Hepatocyte (in vitro differentiated cells): ENCODE measurements around the gene UBL4A. TPM values are rescaled to one million over a fixed set of nuclear protein-coding genes. Genes with fewer than 3 reads are reported as not detected.
A peak's percentile ranks its signal among the peaks of the same experiment; 100 is the strongest.

Source experiments
- DNase-seq: peaks from one replicate; pipeline ENCODE4 v3.0.0-alpha.2; 2016; ENCODE audit warnings: low spot score
- H2AFZ ChIP-seq: fragments of 200-600 bp; sonication (generic); 2 replicates; pipeline ENCODE4 v1.6.0; 2016; ENCODE audit warnings: antibody characterized with exemption, mild to moderate bottlenecking
- H3K27ac ChIP-seq: fragments of 200-600 bp; sonication (generic); 2 replicates; pipeline ENCODE4 v1.5.1; 2016; ENCODE audit warnings: mild to moderate bottlenecking
- H3K27me3 ChIP-seq: fragments of 200-600 bp; sonication (generic); 2 replicates; pipeline ENCODE4 v1.6.1; 2016
- H3K36me3 ChIP-seq: fragments of 200-600 bp; sonication (generic); replicated peaks from 2 replicates; pipeline ENCODE4 v1.5.1; 2016; ENCODE audit warnings: low read depth; ENCODE audit not compliant: insufficient read depth
- H3K4me1 ChIP-seq: fragments of 200-600 bp; sonication (generic); 2 replicates; pipeline ENCODE4 v1.5.1; 2016; ENCODE audit warnings: mild to moderate bottlenecking, moderate library complexity; ENCODE audit not compliant: insufficient read depth
- H3K4me2 ChIP-seq: fragments of 200-600 bp; sonication (generic); 2 replicates; pipeline ENCODE4 v1.6.0; 2016
- H3K4me3 ChIP-seq: fragments of 200-600 bp; sonication (generic); 2 replicates; pipeline ENCODE4 v1.5.1; 2016; ENCODE audit warnings: mild to moderate bottlenecking
- H3K79me2 ChIP-seq: fragments of 200-600 bp; sonication (generic); 2 replicates; pipeline ENCODE4 v1.6.0; 2017; ENCODE audit warnings: mild to moderate bottlenecking
- H3K9me2 ChIP-seq: fragments of 200-600 bp; sonication (generic); replicated peaks from 2 replicates; pipeline ENCODE4 v1.6.0; 2017; ENCODE audit warnings: mild to moderate bottlenecking; ENCODE audit not compliant: insufficient read depth
- H3K9me3 ChIP-seq: fragments of 200-600 bp; sonication (generic); 2 replicates; pipeline ENCODE4 v1.5.1; 2016; ENCODE audit warnings: low read depth, mild to moderate bottlenecking
- H4K20me1 ChIP-seq: fragments of 200-600 bp; sonication (generic); 2 replicates; pipeline ENCODE4 v1.6.0; 2016; ENCODE audit warnings: mild to moderate bottlenecking; ENCODE audit not compliant: insufficient read depth, poor library complexity, severe bottlenecking
- EZH2 ChIP-seq: fragments of 200-600 bp; sonication (generic); IDR thresholded peaks from 2 replicates; pipeline ENCODE4 v1.6.1; 2016; ENCODE audit warnings: antibody characterized with exemption, mild to moderate bottlenecking, borderline replicate concordance
- EZH2phosphoT487 ChIP-seq: fragments of 200-600 bp; sonication (generic); IDR thresholded peaks from one replicate; pipeline ENCODE4 v1.6.1; 2018; ENCODE audit warnings: antibody characterized with exemption, mild to moderate bottlenecking, low read depth, moderate library complexity; ENCODE audit not compliant: unreplicated experiment, severe bottlenecking
- WGBS: methylation state at CpG from one replicate; pipeline ENCODE4 v1.1.6; 2016; ENCODE audit warnings: low lambda C conversion rate; ENCODE audit errors: missing lambda C conversion rate; 5-methylcytosine and 5-hydroxymethylcytosine counted together
- polyA plus RNA-seq: library from polyadenylated mRNA; unstranded; fragments of >200 nt; fragmentation: Nextera tagmentation; extraction: Ambion mirVana; gene quantifications from 2 replicates; pipeline ENCODE4 v1.2.1, GENCODE V29; 2016
- total RNA-seq: library from RNA; depleted of rRNA; stranded (reverse); fragments of >200 nt; gene quantifications from 2 replicates; pipeline ENCODE4 v1.2.3, GENCODE V29; 2014
- TF ChIP-seq, protein P1 (sequence below): fragments of 200-600 bp; sonication (generic); IDR thresholded peaks from 2 replicates; pipeline ENCODE4 v1.5.1; 2016; ENCODE audit warnings: antibody characterized with exemption, mild to moderate bottlenecking; ENCODE audit not compliant: poor library complexity

Gene UBL4A
- total and polyA plus RNA-seq, 2 experiments from 2014 or later, result 25.0 to 34.0 TPM

DNA sequence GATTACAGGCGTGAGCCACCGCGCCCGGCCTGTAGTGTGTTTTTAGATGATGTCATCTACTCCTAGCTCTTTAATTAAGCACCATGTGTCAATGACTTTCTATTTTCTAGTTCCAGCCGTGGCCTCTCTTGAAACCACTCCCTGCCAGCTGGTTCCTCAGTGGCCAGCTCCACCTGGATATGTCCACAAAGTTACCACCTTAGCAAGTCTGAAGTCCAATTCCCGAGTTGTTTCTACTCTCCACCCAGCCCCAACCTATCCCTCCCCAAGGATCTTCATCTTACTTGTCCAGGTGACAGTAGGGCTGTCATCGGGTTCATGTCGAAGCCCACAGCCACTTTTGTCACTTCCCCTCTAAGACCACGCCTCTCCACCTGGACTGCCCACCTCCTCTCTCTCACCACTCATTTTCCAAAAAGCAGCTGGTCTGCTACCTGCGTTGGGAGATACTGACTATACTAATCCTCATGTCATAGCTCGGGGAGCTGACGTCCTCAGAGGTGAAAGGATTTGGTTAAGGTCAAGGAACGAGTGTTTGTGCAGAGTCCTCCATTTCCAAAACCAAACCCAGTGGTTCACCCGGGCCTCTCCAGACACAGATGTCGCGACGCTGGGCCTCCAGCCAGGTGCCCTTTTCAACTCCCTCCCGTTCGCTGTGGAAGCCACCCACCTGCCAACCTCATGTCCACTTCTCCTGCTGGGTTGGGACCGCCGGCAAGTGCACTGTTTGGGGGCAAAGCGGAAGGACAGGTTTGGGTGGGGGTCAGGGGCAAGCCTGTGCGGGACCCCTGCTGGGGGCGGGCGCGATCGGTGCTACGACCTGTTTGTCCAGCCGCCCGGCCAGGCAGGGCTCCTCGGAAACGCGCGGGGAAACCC lies 28.9 kb upstream of the UBL4A start:
- Histone ChIP-seq H3K4me1 (peaks cover 14% of the 10 kb centered on the region), H3K9me3 (no peaks in the 10 kb centered on the region), H3K4me3 (peak overlapping the region; percentile 41), H2AFZ (no peak overlapping the region), H4K20me1 (no peaks in the 10 kb centered on the region), H3K9me2 (no peaks in the 10 kb centered on the region), H3K79me2 (peaks cover 6% of the 10 kb centered on the region), H3K36me3 (no peaks in the 10 kb centered on the region), H3K27me3 (no peaks in the 10 kb centered on the region), H3K27ac (peak overlapping the region; percentile 95), H3K4me2 (peak overlapping the region; percentile 72)
- DNase-seq, result peak; percentile 60
- TF ChIP-seq, protein P1, sequence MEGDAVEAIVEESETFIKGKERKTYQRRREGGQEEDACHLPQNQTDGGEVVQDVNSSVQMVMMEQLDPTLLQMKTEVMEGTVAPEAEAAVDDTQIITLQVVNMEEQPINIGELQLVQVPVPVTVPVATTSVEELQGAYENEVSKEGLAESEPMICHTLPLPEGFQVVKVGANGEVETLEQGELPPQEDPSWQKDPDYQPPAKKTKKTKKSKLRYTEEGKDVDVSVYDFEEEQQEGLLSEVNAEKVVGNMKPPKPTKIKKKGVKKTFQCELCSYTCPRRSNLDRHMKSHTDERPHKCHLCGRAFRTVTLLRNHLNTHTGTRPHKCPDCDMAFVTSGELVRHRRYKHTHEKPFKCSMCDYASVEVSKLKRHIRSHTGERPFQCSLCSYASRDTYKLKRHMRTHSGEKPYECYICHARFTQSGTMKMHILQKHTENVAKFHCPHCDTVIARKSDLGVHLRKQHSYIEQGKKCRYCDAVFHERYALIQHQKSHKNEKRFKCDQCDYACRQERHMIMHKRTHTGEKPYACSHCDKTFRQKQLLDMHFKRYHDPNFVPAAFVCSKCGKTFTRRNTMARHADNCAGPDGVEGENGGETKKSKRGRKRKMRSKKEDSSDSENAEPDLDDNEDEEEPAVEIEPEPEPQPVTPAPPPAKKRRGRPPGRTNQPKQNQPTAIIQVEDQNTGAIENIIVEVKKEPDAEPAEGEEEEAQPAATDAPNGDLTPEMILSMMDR, result no peak
- no peak for TF ChIP-seq EZH2
- TF ChIP-seq EZH2phosphoT487, result no peak
- WGBS, result 53% methylated on average over 29 of the region's 34 CpGs

DNA sequence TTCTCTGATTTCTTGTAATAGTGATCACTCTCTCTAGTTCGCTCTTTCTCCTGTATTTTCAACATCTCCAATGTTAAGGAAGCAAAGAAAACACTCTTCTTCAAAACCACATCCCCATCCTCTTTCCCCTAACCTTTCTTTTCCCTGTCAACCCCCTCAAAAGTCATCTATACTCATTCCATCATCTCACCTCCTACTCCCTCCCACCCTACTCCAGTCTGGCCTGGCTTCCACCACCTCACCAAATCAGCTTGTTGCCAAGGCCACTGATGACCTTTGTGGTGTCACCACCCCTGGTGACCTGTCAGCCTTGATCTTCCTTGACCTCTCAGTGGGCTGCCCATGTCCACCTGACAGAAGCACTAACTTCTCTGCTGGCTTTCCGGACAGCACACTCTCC lies 27.3 kb upstream of the UBL4A start:
- no peak for TF ChIP-seq EZH2phosphoT487
- no peak for TF ChIP-seq EZH2
- TF ChIP-seq, protein P1, result no peak
- H3K4me2 ChIP-seq, result no peak overlapping the region
- no peaks in the 10 kb centered on the region for H3K36me3 ChIP-seq
- H3K27me3 ChIP-seq, result no peaks in the 10 kb centered on the region
- DNase-seq, result no peak
- H3K9me2 ChIP-seq, result no peaks in the 10 kb centered on the region
- H3K9me3 ChIP-seq, result no peaks in the 10 kb centered on the region
- H2AFZ ChIP-seq, result no peak overlapping the region
- H3K79me2 ChIP-seq, result peaks cover 6% of the 10 kb centered on the region
- H3K4me3 ChIP-seq, result no peak overlapping the region
- H4K20me1 ChIP-seq, result no peaks in the 10 kb centered on the region
- WGBS, result 79% methylated on average over 2 of the region's 2 CpGs
- no peak overlapping the region for H3K27ac ChIP-seq
- H3K4me1 ChIP-seq, result peaks cover 14% of the 10 kb centered on the region

GRCh38 chrX:154512879-154513553 lies 26.6 kb upstream of the UBL4A start:
- H3K27me3 ChIP-seq, result no peaks in the 10 kb centered on the region
- H3K9me3 ChIP-seq, result no peaks in the 10 kb centered on the region
- TF ChIP-seq EZH2 (no peak), EZH2phosphoT487 (no peak)
- TF ChIP-seq, protein P1, result no peak
- peaks cover 6% of the 10 kb centered on the region for H3K79me2 ChIP-seq
- H4K20me1 ChIP-seq, result no peaks in the 10 kb centered on the region
- peaks cover 11% of the 10 kb centered on the region for H3K4me1 ChIP-seq
- no peak for DNase-seq
- H3K36me3 ChIP-seq, result no peaks in the 10 kb centered on the region
- 88% methylated on average over 16 of the region's 16 CpGs for WGBS
- no peak overlapping the region for H3K4me3 ChIP-seq
- no peak overlapping the region for H3K4me2 ChIP-seq
- no peaks in the 10 kb centered on the region for H3K9me2 ChIP-seq
- no peak overlapping the region for H3K27ac ChIP-seq
- no peak overlapping the region for H2AFZ ChIP-seq
